ENCODE results near the gene DAZL. TPM values are rescaled to one million over a fixed set of nuclear protein-coding genes. Genes with fewer than 3 reads are reported as not detected.

The DAZL gene
- total RNA-seq, 1 donor from 2014 or later = not detected

DNA sequence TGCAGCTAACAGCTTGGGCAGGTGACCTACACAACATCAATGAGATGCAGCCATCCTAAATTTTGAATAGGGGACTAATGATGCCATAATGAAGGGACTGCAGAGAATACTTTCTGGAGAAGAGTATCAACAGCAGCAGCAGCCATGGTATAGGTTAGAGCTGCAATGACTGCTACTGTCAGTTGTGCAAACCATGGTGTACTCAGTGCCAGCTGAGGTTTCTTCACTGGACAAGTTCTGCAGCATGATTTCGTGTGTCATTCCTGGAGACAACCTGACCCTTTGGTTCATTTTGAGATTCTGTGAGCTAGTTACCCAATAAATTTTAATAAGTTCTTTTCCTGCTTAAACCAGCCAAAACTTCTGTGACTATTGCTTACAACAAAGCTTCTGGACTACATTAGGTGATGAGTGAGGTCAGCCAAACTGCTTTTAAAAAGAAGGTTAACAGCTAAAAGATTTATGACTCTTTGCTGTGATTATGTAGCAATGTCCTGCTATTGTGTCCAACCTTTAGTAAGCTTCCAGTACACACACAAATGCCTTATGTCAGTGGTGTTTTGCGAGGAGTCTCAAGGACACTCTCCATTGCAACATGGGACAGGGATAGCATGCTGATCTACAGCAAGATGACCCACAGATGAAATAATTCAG, 4.8 kb upstream of the DAZL start:
- TF ChIP-seq, protein P1, sequence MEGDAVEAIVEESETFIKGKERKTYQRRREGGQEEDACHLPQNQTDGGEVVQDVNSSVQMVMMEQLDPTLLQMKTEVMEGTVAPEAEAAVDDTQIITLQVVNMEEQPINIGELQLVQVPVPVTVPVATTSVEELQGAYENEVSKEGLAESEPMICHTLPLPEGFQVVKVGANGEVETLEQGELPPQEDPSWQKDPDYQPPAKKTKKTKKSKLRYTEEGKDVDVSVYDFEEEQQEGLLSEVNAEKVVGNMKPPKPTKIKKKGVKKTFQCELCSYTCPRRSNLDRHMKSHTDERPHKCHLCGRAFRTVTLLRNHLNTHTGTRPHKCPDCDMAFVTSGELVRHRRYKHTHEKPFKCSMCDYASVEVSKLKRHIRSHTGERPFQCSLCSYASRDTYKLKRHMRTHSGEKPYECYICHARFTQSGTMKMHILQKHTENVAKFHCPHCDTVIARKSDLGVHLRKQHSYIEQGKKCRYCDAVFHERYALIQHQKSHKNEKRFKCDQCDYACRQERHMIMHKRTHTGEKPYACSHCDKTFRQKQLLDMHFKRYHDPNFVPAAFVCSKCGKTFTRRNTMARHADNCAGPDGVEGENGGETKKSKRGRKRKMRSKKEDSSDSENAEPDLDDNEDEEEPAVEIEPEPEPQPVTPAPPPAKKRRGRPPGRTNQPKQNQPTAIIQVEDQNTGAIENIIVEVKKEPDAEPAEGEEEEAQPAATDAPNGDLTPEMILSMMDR (IDR thresholded peaks at IDR 0.05) = no peak
- no peak for ATAC-seq
- no peak overlapping the region for H3K4me3 ChIP-seq
- H3K27ac ChIP-seq = no peak overlapping the region
- no peaks in the 10 kb centered on the region for H3K36me3 ChIP-seq
- intact Hi-C loops (cut with DNase I) = loop anchor here (5.0 kb wide), 1 partner anchor 632 kb away; no protein-coding TSS in a partner anchor
- no peaks in the 10 kb centered on the region for H3K4me1 ChIP-seq
- DNase-seq = no peak
- H3K27me3 ChIP-seq = no peaks in the 10 kb centered on the region
- no peaks in the 10 kb centered on the region for H3K9me3 ChIP-seq

DNA sequence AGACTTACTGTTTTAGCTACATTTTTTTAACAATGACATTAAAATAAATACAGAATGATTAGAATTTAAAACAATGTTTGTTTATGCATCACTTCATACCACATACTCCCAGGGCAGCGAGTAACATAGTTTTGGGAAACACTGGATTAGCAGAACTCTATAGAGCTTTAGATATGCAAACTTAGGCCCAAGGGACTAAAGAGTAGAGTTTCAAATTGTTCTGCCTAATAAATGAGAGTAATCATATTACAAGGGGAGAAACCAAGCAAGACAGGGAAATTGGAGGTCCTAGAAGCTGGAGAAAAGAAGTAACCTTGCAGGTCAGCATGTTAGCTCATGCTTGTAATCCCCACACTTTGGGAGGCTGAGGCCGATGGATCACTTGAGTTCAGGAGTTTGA, 3.6 kb upstream of the DAZL start:
- Histone ChIP-seq H3K9me3 (no peaks in the 10 kb centered on the region), H3K27me3 (no peaks in the 10 kb centered on the region), H3K27ac (no peak overlapping the region), H3K36me3 (no peaks in the 10 kb centered on the region), H3K4me3 (no peak overlapping the region), H3K4me1 (no peaks in the 10 kb centered on the region)
- intact Hi-C loops (cut with DNase I) = loop anchor here (5.0 kb wide), 1 partner anchor 633 kb away; no protein-coding TSS in a partner anchor
- DNase-seq (no peak), ATAC-seq (no peak)
- TF ChIP-seq, protein P1 (IDR thresholded peaks at IDR 0.05) = no peak

DNA sequence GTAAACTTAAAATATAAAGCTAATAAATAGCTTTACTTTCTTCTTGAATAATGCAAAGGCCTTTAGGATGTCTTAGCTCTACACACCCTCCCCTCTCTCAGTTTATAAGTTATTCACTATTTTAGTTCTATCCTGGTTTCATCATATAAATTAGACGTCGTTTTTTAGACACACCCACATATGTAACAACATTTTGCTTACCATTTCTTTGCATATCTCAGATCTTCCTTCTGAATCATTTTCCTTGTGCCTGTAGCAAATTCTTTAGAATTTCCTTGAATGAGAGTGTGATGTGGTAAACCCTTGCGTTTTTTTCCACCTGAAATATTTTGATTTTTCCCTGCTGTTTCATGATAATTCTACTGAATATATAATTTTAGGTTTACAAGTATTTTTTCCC, 2.5 kb upstream of the DAZL start:
- TF ChIP-seq, protein P1 (IDR thresholded peaks at IDR 0.05) = no peak
- no peak for ATAC-seq
- H3K27me3 ChIP-seq = no peaks in the 10 kb centered on the region
- no peak overlapping the region for H3K4me3 ChIP-seq
- no peaks in the 10 kb centered on the region for H3K4me1 ChIP-seq
- H3K9me3 ChIP-seq = no peaks in the 10 kb centered on the region
- H3K27ac ChIP-seq = no peak overlapping the region
- intact Hi-C loops (cut with DNase I) = loop anchor here (5.0 kb wide), 1 partner anchor 635 kb away; no protein-coding TSS in a partner anchor
- no peak for DNase-seq
- no peaks in the 10 kb centered on the region for H3K36me3 ChIP-seq

DNA sequence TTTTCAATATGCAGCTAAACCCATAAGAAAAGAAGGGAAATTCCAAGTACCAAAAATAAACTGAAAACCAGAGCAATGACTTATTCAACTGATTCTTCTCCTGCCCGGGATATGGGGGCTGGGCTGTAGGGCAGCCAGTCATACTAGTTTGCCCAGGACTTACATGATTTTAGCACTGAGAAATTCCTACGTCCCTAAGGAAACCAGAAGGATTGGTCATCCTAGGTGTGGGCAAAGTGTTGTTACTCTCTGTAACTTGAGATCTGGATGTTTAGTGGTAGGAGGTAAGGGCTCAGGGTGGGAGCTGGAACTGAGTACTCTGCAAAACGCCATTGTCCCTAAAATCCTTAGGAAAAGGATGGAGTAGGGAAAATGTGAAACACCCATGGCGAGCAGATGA, 1.2 kb upstream of the DAZL start:
- no peaks in the 10 kb centered on the region for H3K9me3 ChIP-seq
- H3K27ac ChIP-seq = no peak overlapping the region
- no peaks in the 10 kb centered on the region for H3K4me1 ChIP-seq
- H3K27me3 ChIP-seq = no peaks in the 10 kb centered on the region
- no peak overlapping the region for H3K4me3 ChIP-seq
- TF ChIP-seq, protein P1 (IDR thresholded peaks at IDR 0.05) = no peak
- no peaks in the 10 kb centered on the region for H3K36me3 ChIP-seq
- ATAC-seq = no peak
- no peak for DNase-seq
- intact Hi-C loops (cut with DNase I) = loop anchor here (5.0 kb wide), 1 partner anchor 636 kb away; no protein-coding TSS in a partner anchor

DNA sequence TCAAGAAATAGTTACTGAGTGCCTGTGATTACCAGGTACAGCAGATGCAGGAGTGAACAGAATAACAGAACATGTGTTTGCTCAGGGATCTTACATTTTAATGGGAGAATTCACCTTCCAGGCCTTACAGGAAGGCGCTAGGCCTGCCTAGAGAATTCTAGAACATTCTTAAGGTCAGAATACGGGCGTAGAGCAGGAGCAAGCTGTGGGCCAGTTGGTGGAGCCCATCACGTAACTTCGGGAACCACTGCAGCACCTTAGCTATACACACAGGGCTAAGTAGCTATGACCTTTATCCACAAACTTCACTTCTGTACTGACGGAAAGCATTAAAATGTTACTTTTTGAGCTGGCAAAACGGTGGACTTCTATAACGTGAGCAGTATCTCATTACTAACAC, 743 bp upstream of the DAZL start:
- intact Hi-C loops (cut with DNase I) = loop anchor here (5.0 kb wide), 1 partner anchor 636 kb away; no protein-coding TSS in a partner anchor
- Histone ChIP-seq H3K4me3 (no peak overlapping the region), H3K4me1 (peaks cover 2% of the 10 kb centered on the region), H3K36me3 (no peaks in the 10 kb centered on the region), H3K27me3 (no peaks in the 10 kb centered on the region), H3K27ac (no peak overlapping the region), H3K9me3 (no peaks in the 10 kb centered on the region)
- DNase-seq (no peak), ATAC-seq (no peak)
- TF ChIP-seq, protein P1 (IDR thresholded peaks at IDR 0.05) = no peak

Data from upper lobe of right lung (tissue), 1 donor.